Measurements from ENCODE around the gene WDR47.
"Not testable (repeated sequence)": the region's sequence is repeated elsewhere in the genome, so short reads cannot be mapped to it uniquely, and the experiment has no call there.

Gene WDR47

DNA sequence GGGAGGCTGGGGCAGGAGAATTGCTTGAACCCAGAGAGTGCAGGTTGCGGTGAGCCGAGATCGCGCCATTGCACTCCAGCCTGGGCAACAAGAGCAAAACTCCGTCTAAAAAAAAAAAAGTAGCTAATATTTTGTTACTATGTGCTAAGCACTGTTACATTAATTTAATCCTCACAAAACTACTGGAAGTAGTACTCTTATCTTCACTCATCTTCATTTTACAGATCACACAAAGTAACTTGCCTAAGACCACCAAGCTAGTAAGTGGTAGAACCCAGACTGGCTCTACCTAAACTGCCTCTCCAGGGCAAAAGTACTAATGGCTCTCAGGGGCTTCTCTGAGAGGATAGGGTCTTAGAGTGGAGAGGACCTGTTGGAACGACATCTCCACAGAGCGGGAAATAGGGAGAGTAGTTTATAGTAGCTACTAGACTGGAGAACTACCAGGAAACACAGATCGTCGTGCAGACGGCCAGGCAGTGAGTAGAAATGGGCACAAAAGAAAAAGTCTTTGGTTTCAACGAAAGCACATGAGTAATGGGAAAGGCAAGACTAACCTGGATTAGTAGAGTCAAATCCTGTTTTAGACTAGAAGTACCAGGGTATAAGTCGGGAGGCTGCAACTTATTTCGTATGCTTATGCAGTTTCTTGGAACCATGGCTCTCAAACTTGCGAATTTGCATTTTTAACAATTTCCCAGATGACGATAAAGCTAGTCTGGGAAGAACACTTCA is 80.0 kb downstream of the WDR47 start:
- no peak for DNase-seq

DNA sequence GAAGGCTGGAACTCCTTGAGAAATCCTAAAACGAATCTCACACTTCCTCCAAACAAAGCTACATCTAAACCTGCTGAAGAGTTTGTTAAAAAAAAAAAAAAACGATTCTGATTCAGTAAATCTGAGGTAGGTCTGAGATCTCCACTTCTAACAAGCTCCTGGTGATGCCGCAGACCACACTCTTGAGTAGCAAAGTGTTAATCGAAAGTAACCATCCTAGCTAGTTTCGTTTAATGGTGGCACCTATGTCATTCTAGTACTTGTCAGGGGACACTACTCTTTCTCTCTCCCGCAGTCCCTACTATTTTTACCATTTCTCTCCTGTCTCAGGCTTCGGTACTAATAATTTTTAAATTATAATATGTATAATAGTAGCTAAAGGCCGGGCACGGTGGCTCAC is 80.7 kb downstream of the WDR47 start:
- no peak for DNase-seq

DNA sequence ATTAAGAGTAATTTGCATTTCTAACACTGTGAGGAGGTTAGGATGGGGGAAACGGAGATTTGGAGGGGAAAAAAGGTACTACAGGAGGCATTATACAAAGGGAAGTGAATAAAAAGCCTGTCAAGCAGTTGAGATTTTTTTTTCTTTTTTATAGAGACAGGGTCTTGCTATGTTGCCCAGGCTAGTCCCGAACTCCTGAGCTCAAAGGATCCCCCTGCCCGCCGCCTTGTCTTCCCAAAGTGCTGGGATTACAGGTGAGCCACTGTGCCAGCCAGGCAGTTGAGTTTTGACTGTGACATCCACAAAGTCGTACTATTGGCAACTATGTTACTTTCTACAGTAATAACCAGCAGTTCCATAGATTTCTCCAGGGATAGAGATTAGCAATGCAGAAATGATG is 81.2 kb downstream of the WDR47 start:
- no peak for DNase-seq

DNA sequence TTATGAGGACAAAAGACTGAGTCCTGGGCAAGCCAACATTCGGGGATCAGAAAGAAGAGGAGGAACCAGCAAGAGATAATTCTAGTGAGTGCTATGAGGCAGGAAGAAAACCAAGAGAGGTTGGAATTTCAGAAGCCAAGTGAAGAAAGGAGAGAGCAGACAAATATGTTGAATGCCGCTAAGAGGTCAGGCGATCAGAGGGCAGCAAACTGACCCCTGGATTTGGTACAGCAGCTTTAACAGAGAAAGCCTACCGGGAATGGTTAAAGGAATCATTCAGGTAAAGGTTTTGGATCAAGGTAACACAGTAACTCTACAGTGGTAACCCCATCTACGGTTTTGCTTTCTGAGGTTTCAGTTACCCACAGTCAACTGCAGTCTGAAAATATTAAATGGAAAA is 84.0 kb downstream of the WDR47 start:
- DNase-seq, result no peak

DNA sequence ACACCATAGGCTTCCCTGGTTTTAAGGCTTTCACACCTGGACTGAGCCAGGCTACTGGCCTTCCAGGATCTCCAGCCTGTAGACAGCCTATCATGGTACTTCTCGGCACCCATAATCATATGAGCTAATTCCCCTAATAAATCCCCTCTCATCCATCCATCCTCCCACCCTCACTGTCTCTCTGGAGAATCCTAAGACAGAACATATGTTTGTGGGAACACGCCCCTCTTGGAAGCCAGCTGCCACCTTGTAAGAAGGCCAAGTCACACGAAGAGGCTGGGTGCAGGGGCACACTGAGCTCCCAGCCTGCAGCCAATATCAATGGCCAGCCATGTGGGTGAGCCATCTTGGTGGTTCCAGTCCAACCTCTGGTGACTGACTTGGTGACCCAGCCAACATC is 86.0 kb downstream of the WDR47 start:
- DNase-seq, result no peak

DNA sequence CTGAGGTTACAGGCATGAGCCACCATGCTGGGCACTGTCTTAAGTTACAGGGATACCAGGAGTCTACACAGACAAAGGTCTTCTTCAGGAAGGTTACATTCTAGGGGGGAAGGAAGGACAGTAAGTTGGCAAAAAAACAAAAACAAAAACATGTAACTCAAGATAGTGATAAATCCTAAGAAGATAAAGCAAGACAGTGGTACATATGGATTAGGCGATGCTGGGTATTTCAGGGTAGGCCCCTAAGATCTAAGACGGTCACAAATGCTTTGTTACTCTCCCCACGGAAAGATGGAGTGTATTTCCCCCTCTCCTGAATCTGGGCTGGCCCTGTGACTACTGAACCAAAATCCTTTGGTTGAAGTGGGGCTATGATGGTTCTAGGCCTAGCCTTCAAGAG is 86.8 kb downstream of the WDR47 start:
- no peak for DNase-seq

DNA sequence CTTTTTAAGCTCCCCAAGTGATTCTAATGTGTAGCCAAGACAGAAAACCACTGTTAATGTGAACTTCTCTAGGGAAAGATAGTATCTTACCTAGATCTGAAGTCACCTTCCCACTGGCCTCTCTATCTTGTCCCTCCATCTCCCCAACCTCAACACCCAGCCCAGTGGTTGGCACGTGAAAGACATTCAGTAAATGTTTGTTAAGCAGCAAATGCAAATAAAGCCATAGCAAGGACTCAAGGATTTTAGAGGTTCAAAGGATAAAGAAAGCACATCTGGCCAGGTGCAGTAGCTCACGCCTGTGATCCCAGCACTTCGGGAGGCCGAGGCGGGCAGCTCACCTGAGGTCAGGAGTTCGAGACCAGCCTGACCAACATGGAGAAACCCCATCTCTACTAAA is 88.5 kb downstream of the WDR47 start:
- DNase-seq, result no peak

DNA sequence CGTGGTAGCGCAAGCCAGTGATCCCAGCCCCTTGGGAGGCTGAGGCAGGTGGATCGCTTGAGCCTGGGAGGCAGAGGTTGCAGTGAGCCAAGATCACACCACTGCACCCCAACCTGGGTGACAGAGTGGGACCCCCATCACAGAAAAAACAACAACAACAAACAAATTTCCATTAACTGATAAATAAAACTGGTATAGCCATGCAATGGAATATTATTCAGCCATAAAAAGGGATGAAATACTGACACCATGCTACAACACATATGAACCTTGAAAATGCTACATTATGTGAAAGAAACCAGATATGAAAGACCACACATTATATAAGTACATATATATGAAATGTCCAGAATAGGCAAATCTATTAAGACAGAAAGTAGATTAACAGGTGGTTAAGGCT is 90.7 kb downstream of the WDR47 start:
- DNase-seq, result no peak

DNA sequence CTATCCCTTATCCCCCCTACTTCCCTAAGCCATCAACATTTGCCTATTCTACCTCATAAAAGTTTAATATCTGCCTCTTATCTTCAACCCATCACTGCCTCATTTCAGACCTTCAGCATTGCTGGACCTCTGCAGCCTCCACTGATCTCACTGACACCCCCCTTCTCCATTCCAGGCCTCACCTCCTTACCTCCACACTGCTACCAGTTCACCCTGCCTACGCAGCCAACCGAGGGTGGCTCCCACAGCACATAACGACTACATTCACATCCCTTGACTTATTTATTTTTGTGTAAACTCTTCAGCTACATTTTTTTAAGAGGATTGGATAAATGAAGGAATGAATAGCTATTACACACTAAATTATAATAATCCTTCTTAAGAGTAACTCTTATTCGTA is 92.9 kb downstream of the WDR47 start:
- DNase-seq, result no peak

DNA sequence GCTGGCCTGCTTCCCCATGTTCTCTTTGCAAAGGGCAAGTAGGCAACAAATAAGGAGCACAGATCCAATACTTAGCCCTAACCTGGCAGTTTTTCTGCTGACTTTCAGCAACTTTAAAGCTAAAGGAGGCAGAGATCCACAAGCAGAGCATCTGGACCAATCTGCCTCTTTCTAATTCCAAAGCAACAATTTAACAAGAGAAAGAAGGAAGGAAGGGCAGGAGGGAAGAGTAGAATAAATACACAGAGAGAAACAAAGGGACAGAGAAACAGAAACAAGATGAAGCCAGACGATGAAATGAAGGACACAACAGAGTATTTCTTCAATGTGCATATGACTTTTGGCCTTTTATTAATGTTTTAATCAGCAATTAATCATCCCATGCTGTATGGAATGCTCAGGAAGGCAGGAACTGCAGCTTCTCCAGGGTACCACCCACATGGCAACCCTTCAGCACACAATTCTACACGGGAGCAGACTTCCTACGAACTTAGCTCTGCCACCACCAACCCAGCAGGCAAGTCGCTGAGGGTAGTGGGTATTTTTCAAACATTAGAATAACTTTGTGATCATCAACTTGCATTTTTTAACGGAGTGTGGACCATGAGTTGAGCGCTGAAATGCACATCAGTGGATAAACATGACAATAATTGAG is 93.9 kb downstream of the WDR47 start:
- no peak for DNase-seq

DNA sequence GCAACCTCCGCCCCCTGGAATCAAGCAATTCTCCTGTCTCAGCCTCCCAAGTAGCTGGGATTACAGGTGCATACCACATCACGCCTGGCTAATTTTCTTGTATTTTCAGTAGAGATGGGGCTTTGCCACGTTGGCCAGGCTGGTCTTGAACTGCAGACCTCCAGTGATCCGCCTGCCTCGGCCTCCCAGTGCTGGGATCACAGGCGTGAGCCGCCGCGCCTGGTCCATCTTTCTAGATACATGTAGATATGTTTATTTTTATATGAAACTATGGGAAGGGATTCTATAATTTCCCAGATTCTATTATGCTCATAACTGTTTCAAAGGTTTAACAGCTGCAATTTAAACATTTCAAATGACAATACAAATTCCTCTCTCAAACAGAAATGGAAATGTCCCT is 105.7 kb downstream of the WDR47 start:
- DNase-seq, result no peak

DNA sequence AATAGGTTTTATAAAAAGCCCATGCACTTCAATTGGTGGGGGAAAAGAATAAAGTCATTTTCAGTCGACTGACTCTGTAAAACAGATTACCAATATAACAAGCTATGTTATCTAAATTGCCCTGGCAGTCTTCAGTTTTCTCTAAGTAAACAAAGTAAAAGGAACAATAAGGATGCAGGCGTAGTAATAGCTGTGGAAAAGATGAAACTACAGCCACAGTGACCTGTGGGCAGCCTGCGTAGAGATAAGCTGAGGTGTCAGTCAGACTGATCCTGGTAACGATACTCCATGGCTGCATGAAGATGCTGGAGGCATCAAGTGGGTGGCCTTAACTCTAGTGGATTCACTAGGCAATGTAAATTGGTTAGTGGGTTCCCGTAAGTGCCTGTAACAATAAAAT is 108.0 kb downstream of the WDR47 start:
- no peak for DNase-seq

DNA sequence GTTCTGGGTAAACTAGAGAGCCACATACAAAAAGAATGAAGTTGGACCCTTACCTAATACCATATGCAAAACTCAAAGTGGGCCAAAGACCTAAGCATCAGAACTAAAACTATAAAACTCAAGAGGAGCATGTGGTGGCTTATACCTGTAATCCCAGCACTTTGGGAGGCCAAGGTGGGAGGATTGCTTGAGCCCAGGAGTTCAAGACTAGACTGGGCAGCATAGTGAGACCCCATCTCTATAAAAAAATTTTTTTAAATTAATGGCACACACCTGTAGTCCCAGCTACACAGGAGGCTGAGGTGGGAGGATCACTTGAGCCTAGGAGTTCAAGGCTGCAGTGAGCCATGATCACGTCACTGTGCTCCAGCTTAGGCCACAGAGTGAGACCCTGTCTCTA is 114.3 kb downstream of the WDR47 start:
- DNase-seq, result not testable (repeated sequence)

DNA sequence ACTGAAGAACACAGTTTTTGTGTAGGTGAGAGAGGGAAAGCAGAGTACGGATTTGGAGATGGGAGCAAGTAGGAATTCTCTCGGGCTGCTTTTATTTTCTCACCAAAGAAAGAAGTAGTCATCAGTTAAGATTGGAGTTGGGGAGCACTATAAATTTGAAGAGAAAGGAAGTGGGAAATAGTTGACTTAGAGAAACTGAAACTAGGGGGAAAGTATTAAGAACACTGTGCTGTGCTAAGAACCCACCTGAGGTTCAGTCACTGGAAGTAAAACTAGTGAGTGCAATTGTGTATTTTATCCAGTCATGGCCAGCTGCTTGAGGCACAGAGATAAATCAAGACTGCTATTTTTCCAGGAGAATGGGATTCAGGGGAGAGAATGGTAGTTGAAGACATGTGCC is 116.0 kb downstream of the WDR47 start:
- no peak for DNase-seq

All from effector CD4-positive, alpha-beta T cell (primary cell).